Coronary artery (tissue), 2 donors: ENCODE measurements around the gene FOXN3.

Experiments
- DNase-seq: peaks from one replicate; pipeline ENCODE4 v3.0.0-alpha.2; 2017; ENCODE audit warnings: low spot score
- H3K27ac ChIP-seq, 2 donors: fragments of 200-600 bp; sonication (generic); one replicate each; pipeline ENCODE4 v1.5.1; 2016 to 2019
- H3K4me3 ChIP-seq: fragments of 200-600 bp; sonication (generic); 2 replicates; pipeline ENCODE4 v1.5.1; 2016; ENCODE audit warnings: mild to moderate bottlenecking, moderate library complexity
- CTCF ChIP-seq: fragments of 200-600 bp; sonication (generic); IDR thresholded peaks from one replicate; pipeline ENCODE4 v1.5.1; 2019; ENCODE audit warnings: antibody characterized with exemption

FOXN3 gene

DNA sequence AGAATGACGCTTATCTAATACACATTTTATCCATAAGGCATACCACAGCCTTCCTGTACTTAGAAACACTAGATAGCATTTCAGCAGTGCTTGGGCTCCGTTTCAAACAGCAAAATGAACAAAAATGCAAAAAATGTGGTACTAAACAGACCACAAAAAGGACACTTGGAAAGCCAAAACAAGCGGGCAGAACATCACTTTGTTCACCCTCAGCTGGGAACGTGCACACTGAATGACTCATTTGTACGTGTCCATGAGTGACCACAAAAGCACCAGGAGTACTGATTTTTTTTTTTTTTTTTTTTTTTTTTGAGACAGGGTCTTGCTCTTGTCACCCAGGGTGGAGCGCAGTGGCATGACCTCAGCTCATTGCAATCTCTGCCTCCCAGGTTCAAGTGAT, 8.9 kb upstream of the FOXN3 start:
- DNase-seq, result no peak
- Histone ChIP-seq H3K4me3 (no peak overlapping the region), H3K27ac (peak overlapping the region; percentile 32 to 61)
- no peak for TF ChIP-seq CTCF

GRCh38 chr14:89424241-89424640, 7.2 kb upstream of the FOXN3 start:
- DNase-seq, result no peak
- Histone ChIP-seq H3K27ac (no peak overlapping the region), H3K4me3 (no peak overlapping the region)
- TF ChIP-seq CTCF, result no peak

DNA sequence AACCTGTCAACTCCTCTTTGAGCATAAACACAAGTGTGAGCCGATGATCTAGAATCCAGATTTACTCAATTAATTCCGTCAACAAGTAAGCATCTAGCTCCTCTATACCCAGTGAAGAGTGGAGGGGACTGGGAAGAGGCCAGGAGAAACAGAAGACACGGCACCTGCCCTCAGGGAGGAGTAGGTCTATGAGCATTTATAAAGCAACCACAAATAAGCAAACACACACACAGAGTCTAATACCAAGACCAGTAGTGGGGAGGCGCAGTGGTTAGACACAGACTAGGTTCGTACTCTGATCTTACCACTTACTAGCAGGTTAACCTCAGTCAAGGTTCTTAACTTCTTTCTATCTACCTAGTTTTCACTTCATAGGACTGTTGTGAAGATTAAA, 5.9 kb upstream of the FOXN3 start:
- DNase-seq, result no peak
- no peak overlapping the region for H3K4me3 ChIP-seq
- no peak overlapping the region for H3K27ac ChIP-seq
- no peak for TF ChIP-seq CTCF

DNA sequence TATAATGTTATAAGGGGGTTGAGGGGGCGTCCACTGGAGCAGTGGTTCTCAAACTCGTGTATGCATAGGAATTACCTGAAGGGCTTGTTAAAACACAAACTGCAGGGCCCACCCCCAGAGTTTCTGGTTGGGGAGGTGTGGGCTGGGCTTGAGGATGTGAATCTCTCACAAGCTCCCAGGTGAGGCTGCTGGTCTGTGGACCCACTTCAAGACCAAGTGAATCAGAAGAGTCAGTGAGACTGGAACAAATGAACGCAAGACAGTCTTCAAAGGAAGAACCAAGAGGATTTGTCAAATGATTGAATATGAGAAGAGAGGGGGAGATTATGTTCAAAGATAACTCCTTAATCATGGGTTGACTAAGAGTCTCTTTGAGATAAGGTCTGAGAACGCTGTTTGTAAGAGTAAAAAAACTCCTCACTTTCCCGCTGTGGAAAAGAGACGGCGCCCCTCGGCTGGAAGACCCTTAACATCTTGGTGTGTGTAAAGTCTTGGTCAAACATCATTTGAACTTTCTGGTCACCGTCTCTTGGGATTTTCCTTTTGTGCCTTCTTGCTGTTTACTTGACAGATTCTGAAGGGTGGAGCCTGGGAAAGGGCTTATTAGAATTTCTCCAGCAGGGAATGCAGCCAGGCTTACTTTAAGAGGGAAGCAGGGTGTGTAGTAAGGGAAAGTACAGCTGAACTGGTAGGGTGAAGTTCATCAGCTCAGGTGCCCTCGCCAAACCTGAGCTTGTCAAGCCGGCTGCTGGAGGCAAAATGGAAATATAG, 5.3 kb upstream of the FOXN3 start:
- no peak for TF ChIP-seq CTCF
- no peak overlapping the region for H3K4me3 ChIP-seq
- no peak overlapping the region for H3K27ac ChIP-seq
- no peak for DNase-seq

DNA sequence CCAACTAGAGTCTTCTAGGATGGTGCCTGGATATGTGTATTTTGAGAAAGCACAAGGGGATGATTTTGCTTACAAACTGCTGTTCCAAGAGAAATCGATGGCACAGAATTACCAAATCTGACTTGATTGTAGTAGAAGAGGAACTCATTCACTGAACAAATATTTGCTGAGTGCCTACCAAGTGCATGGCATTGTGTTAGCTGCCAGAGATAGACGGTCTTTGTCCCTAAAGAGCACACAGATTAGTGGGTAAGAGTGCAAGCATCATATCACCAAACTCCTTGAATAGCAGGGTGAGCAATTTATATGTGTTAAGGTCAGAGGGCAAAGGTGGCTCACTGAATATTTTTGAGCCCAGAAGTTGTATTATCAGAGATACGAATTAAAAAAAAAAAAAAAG, 3.5 kb upstream of the FOXN3 start:
- no peak for TF ChIP-seq CTCF
- no peak overlapping the region for H3K27ac ChIP-seq
- DNase-seq, result no peak
- no peak overlapping the region for H3K4me3 ChIP-seq

GRCh38 chr14:89419973-89420482, 3.0 kb upstream of the FOXN3 start:
- TF ChIP-seq CTCF, result no peak
- H3K4me3 ChIP-seq, result no peak overlapping the region
- no peak for DNase-seq
- H3K27ac ChIP-seq, result no peak overlapping the region

- Histone ChIP-seq H3K4me3 (no peak overlapping the region), H3K27ac (peak overlapping the region; percentile 91 to 95)
- no peak for TF ChIP-seq CTCF
- no peak for DNase-seq
Measured at GRCh38 chr14:89418976-89419375, 1.9 kb upstream of the FOXN3 start.
